ENCODE results near the gene SLC12A5.

SLC12A5 gene

GRCh38 chr20:46078954-46079353 lies 49.9 kb downstream of the SLC12A5 start:
- no peak for FAIRE-seq

DNA sequence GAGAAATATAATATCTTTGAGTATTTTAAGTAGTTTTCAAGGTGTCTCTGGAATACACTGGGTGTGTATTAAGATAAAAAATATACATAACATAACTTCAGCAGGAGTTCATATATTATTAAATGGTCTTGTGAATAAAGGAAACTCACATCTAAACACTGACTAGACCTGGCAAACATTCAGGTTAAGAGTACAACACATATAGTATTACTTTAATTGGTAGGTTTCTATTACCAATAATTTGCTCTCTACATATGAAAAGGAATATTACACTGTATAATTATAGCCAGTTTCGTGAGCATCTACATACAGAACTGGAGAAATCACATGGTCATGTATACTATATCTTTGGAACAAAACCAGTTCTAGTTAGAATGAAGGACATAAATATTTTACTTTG lies 52.1 kb downstream of the SLC12A5 start:
- FAIRE-seq (no peak), DNase-seq (ENCODE audit: insufficient read length, low spot score) (no peak)
- no peak for TF ChIP-seq CTCF (IDR thresholded peaks at IDR 0.05; ENCODE audit: insufficient read depth, missing control alignments)

More at GRCh38 chr20:46078954-46079353, 49.9 kb downstream of the SLC12A5 start:
- no peak for TF ChIP-seq CTCF (IDR thresholded peaks at IDR 0.05; ENCODE audit: insufficient read depth, missing control alignments)
- no peak for DNase-seq (ENCODE audit: insufficient read length, low spot score)

DNA sequence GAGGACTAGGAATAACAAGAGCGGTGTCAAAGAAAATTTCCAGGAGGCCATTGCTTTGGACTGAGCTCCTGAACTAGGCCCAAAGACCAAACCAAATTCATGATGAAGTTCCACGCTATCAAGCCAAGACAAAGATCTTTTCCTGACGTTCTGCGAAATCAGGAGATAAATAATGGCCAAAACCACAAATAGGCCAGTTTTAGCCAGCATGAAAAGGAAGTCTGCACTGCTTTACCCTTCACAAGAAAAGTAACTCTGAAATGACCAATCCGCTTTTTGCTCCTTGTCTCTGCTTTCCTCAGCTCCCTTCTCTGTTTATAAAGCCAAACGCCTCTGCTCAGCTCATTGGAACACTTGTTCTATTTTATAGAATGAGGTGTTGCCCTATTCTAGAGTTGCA lies 54.1 kb downstream of the SLC12A5 start:
- FAIRE-seq (no peak), DNase-seq (ENCODE audit: insufficient read length, low spot score) (no peak)
- no peak for TF ChIP-seq CTCF (IDR thresholded peaks at IDR 0.05; ENCODE audit: insufficient read depth, missing control alignments)

- FAIRE-seq (no peak), DNase-seq (ENCODE audit: insufficient read length, low spot score) (no peak)
- TF ChIP-seq CTCF (IDR thresholded peaks at IDR 0.05; ENCODE audit: insufficient read depth, missing control alignments) = no peak
These were observed 54.6 kb downstream of the SLC12A5 start for GRCh38 chr20:46083531-46084061.

DNA sequence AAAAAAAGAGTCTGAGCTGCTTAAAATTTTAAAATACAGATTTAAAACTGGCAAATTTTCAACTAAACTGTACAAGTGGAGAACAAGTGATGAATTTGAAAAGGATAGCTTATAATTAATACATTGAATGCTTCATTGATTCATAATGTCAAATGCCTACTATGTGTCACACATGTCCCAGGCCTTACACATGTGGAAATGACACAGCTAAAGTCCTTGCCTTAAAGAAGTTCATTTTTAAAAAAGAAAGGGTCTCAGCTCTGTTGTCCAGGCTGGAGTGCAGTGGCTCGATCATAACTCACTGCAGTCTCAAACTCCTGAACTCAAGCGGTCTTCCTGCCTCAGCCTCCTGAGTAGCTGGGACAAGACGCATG lies 55.8 kb downstream of the SLC12A5 start:
- no peak for TF ChIP-seq CTCF (IDR thresholded peaks at IDR 0.05; ENCODE audit: insufficient read depth, missing control alignments)
- FAIRE-seq (no peak), DNase-seq (ENCODE audit: insufficient read length, low spot score) (no peak)

DNA sequence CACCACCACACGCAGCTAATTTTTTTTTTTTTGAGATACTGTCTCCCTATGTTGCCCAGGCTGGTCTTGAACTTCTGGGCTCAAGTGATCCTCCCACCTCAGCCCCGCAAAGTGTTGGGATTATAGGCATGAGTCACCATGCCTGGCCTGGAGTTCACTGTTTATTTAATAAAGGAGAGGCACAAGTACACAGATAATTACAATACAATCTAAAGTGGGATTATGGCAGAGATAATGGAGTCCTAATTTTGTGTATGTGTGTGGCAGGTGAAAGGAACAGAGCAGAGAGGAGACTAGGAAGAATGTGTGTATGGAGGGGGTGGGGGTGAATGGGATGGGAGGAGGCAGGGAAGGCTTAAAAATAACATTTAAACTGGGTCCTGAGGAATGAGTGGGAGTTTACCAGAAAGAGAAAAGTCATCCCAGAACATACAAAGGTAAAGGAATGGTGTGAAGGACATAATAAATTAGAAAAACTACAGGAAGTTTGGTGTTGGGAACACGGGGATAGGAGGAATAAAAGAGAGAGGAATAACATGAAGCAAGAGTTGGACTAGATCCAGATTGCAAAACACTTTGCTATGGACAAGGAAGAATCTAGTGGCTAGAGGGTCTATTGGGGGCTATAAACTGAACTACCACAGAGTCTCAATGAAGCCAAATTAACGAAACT lies 56.3 kb downstream of the SLC12A5 start:
- DNase-seq (ENCODE audit: insufficient read length, low spot score) (no peak), FAIRE-seq (no peak)

More for the DNA sequence above, 56.3 kb downstream of the SLC12A5 start:
- no peak for TF ChIP-seq CTCF (IDR thresholded peaks at IDR 0.05; ENCODE audit: insufficient read depth, missing control alignments)

Measured in D721Med (cell line).